ENCODE results near the gene LY86.

DNA sequence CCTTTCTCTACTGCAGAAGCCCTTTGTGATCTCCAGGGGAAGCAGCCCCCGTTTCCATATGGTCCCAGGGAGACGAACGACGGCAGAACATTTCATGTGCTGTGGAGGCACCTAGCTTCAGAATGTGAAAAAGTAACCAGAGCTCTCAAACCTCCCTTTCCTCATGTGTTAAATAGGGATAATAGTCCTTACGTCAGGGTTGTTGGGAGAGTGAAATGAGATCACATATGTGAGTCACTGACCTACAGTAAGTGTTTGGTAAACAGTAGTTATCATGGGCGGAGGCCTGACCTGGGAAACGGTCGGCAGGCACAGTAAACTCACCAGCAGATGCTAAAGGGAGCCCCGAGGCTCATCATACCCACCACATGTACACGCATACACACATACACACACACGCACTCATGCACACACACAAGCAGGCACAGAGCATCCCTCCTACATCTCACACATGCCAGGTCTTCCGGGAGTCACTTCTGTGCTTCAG, 89.7 kb downstream of the LY86 start:
- no peak for TF ChIP-seq EZH2 (IDR thresholded peaks at IDR 0.05; ENCODE audit: borderline replicate concordance, insufficient read depth, low read length, poor library complexity, severe bottlenecking)
- TF ChIP-seq, protein P1, sequence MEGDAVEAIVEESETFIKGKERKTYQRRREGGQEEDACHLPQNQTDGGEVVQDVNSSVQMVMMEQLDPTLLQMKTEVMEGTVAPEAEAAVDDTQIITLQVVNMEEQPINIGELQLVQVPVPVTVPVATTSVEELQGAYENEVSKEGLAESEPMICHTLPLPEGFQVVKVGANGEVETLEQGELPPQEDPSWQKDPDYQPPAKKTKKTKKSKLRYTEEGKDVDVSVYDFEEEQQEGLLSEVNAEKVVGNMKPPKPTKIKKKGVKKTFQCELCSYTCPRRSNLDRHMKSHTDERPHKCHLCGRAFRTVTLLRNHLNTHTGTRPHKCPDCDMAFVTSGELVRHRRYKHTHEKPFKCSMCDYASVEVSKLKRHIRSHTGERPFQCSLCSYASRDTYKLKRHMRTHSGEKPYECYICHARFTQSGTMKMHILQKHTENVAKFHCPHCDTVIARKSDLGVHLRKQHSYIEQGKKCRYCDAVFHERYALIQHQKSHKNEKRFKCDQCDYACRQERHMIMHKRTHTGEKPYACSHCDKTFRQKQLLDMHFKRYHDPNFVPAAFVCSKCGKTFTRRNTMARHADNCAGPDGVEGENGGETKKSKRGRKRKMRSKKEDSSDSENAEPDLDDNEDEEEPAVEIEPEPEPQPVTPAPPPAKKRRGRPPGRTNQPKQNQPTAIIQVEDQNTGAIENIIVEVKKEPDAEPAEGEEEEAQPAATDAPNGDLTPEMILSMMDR (IDR thresholded peaks at IDR 0.05; ENCODE audit: poor library complexity, severe bottlenecking), result no peak
- TF ChIP-seq MXI1 (conservative IDR thresholded peaks at IDR 0.05; ENCODE audit: poor library complexity, severe bottlenecking), result no peak

Measured in neural cell (in vitro differentiated cells).